Testis (tissue), 2 donors: ENCODE data around the gene HOXB1.

ENCODE experiments used
- CTCF ChIP-seq, 3 experiments: fragments of 450-650 bp in 2 of 3; fragments of 200-600 bp in 1 of 3; sonication (generic) in 1 of 3; IDR thresholded peaks; one replicate each; pipeline ENCODE4 v1.5.1; 2016 to 2019; ENCODE audit warnings: antibody characterized with exemption in 3 of 3, mild to moderate bottlenecking in 2 of 3, moderate library complexity in 1 of 3
- POLR2A ChIP-seq: fragments of 450-650 bp; IDR thresholded peaks from one replicate; pipeline ENCODE4 v1.6.1; 2017; ENCODE audit warnings: antibody characterized with exemption, mild to moderate bottlenecking, moderate library complexity

DNA sequence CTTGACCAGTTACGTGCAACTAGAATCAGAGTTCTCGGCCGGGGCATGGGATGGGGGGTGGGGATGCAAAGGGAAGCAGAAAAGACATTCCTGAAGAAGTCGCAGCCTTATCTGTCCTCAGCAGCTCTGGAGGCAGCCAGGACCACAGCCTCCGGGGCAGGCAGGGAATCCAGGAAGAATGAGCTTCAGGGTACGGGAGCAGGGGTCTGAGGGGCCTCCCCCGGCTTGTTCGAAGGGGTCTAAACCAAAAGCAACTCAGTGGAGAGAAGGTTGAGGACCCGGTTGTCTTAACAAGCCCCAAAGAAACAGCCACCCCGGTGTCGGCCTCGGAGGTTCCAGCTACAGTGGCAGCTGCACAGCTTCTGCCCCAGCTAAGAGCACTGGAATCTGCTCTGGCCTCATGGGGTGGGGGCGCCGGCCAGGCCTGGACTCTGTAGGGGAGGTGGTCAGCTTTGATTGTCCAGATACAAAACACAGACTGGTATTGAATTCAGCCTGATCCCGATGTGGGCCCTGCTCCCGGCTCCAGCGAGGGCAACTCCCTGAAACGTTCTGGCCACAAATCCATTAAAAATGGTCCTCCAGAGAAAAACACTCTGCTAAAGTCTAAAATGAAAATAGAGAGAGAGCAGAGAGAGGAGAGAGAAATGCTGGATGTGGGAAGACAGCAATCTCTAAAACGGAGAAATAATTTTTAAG lies 39.7 kb upstream of the HOXB1 start:
- no peak for TF ChIP-seq POLR2A
- no peak for TF ChIP-seq CTCF (IDR thresholded peaks at IDR 0.05)
